HepG2 (cell line): Measurements from ENCODE around the gene SLC13A3. TPM values are rescaled to one million over a fixed set of nuclear protein-coding genes. Genes with fewer than 3 reads are reported as not detected.

Source experiments
- ARID4A ChIP-seq: sonication (generic); formaldehyde crosslinking; IDR thresholded peaks from 2 replicates; pipeline ENCODE4 v1.5.0; 2020; ENCODE audit warnings: mild to moderate bottlenecking, missing genetic modification reagents, borderline replicate concordance
- HNF4G ChIP-seq, 2 experiments: sonication (generic) in 1 of 2; formaldehyde crosslinking in 1 of 2; IDR thresholded peaks; 2 replicates each; pipeline versions ENCODE4 v1.4.0 to v1.6.1; 2011 to 2020; ENCODE audit warnings: borderline replicate concordance in 2 of 2, low read depth in 2 of 2, mild to moderate bottlenecking in 2 of 2, low read length in 1 of 2, missing genetic modification reagents in 1 of 2, moderate library complexity in 1 of 2
- JUN ChIP-seq: sonication (generic); formaldehyde crosslinking; IDR thresholded peaks from 2 replicates; pipeline ENCODE4 v1.4.0; 2020; ENCODE audit warnings: mild to moderate bottlenecking, missing genetic modification reagents
- RELA ChIP-seq: sonication (generic); formaldehyde crosslinking; IDR thresholded peaks from 2 replicates; pipeline ENCODE4 v1.4.0; 2020; ENCODE audit warnings: missing genetic modification reagents
- THYN1 ChIP-seq: sonication (generic); formaldehyde crosslinking; IDR thresholded peaks from 2 replicates; pipeline ENCODE4 v1.8.1; 2023; ENCODE audit warnings: low read depth, mild to moderate bottlenecking, moderate library complexity, missing genetic modification reagents, borderline replicate concordance
- ZBTB2 ChIP-seq: sonication (generic); formaldehyde crosslinking; IDR thresholded peaks from 2 replicates; pipeline ENCODE4 v1.8.0; 2022; ENCODE audit warnings: low read depth, missing genetic modification reagents
- ZBTB37 ChIP-seq: sonication (generic); formaldehyde crosslinking; IDR thresholded peaks from 2 replicates; pipeline ENCODE4 v1.4.0; 2020; ENCODE audit warnings: mild to moderate bottlenecking, missing genetic modification reagents
- ZNF282 ChIP-seq: fragments of 450-650 bp; IDR thresholded peaks from 2 replicates; pipeline ENCODE4 v1.6.1; 2018; ENCODE audit not compliant: partially characterized antibody
- ZNF503 ChIP-seq: sonication (generic); formaldehyde crosslinking; IDR thresholded peaks from 2 replicates; pipeline ENCODE4 v1.4.0; 2020; ENCODE audit warnings: missing genetic modification reagents
- ZNF607 ChIP-seq: sonication (generic); formaldehyde crosslinking; IDR thresholded peaks from 2 replicates; pipeline ENCODE4 v1.5.1; 2020; ENCODE audit warnings: missing genetic modification reagents, mild to moderate bottlenecking, borderline replicate concordance
- ZNF687 ChIP-seq: sonication (generic); formaldehyde crosslinking; IDR thresholded peaks from 2 replicates; pipeline ENCODE4 v1.5.1; 2020; ENCODE audit warnings: mild to moderate bottlenecking, missing genetic modification reagents, moderate library complexity
- polyA plus RNA-seq, 8 experiments: library from polyadenylated mRNA; depleted of rRNA in 3 of 8; stranded (reverse) in 7 of 8; unstranded in 1 of 8; fragments of >200 nt; fragmentation: Illumina TruSeq in 4 of 8; extraction: Trizol in 4 of 8; gene quantifications; 2 replicates each; pipeline versions ENCODE4 v1.2.1 to v1.2.3, GENCODE V29; 2011 to 2016; ENCODE audit warnings: low read depth in 4 of 8, missing spikeins in 1 of 8, mixed read lengths in 1 of 8; ENCODE audit not compliant: insufficient read depth in 1 of 8
- total RNA-seq, 5 experiments: library from RNA; depleted of rRNA; stranded (reverse); fragments of >200 nt; fragmentation: Illumina TruSeq; extraction: Trizol; gene quantifications; 2 replicates each; pipeline ENCODE4 v1.2.3, GENCODE V29; 2016; ENCODE audit warnings: low read depth in 1 of 5

Gene SLC13A3
- total and polyA plus RNA-seq, 2 of the 13 experiments (the other 11 are each of a cell fraction or from before 2014, with no cell fraction given) = 66.5 to 76.0 TPM

GRCh38 chr20:46651091-46651962, at the start of gene SLC13A3 (continued):
- TF ChIP-seq ZBTB37 (CRISPR knock-in tag) (no peak), JUN (CRISPR knock-in tag) (0 out of 2 replicates have a peak, but pooled peaks have one; percentile 13), ARID4A (peak; percentile 74; the same call in 1 of the 2 replicates), THYN1 (CRISPR knock-in tag) (peak; percentile 77; the same call in 1 of the 2 replicates), ZNF607 (CRISPR knock-in tag) (peak; percentile 70), ZBTB2 (peak; percentile 64; the same call in 1 of the 2 replicates), ZNF687 (CRISPR knock-in tag) (peak; percentile 99), ZNF503 (peak; percentile 25), RELA (CRISPR knock-in tag) (peak; percentile 65; the same call in 1 of the 2 replicates), ZNF282 (no peak), HNF4G (IDR thresholded peaks at IDR 0.05; ENCODE audit: borderline replicate concordance, low read depth, low read length) (peak; percentile 15; the same call in 1 of the 2 replicates), HNF4G (CRISPR knock-in tag; IDR thresholded peaks at IDR 0.05; ENCODE audit: borderline replicate concordance, low read depth) (no peak)
